ENCODE measurements around the gene MIB1. TPM values are rescaled to one million over a fixed set of nuclear protein-coding genes. Genes with fewer than 3 reads are reported as not detected.
"Not testable (repeated sequence)": the region's sequence is repeated elsewhere in the genome, so short reads cannot be mapped to it uniquely, and the experiment has no call there.

MIB1 gene
- total RNA-seq, 1 experiment from 2014 or later, result 56.1 TPM

DNA sequence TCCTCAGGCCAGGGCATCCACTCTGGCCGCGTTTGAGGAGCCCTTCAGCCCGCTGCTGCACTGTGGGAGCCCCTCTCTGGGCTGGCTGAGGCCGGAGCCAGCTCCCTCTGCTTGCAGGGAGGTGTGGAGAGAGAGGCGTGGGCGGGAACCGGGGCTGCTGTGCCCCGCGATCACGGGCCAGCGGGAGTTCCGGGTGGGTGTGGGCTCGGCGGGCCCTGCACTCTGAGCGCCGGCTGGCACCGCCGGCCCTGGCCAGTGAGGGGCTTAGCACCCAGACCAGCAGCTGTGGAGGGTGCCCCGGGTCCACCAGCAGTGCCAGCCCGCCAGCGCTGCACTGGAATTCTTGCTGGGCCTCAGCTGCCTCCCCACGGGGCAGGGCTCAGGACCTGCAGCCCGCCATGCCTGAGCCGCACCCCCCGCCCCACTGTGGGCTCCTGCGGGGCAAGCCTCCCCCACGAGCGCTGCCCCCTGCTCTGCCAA is 34.2 kb upstream of the MIB1 start (continued):
- TF ChIP-seq, protein P1, sequence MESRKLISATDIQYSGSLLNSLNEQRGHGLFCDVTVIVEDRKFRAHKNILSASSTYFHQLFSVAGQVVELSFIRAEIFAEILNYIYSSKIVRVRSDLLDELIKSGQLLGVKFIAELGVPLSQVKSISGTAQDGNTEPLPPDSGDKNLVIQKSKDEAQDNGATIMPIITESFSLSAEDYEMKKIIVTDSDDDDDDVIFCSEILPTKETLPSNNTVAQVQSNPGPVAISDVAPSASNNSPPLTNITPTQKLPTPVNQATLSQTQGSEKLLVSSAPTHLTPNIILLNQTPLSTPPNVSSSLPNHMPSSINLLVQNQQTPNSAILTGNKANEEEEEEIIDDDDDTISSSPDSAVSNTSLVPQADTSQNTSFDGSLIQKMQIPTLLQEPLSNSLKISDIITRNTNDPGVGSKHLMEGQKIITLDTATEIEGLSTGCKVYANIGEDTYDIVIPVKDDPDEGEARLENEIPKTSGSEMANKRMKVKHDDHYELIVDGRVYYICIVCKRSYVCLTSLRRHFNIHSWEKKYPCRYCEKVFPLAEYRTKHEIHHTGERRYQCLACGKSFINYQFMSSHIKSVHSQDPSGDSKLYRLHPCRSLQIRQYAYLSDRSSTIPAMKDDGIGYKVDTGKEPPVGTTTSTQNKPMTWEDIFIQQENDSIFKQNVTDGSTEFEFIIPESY (IDR thresholded peaks at IDR 0.05; ENCODE audit: extremely low read depth, insufficient replicate concordance, low read length), result no peak
- TF ChIP-seq EZH2phosphoT487 (IDR thresholded peaks at IDR 0.05; ENCODE audit: borderline replicate concordance), result no peak
- no peak for TF ChIP-seq EZH2 (IDR thresholded peaks at IDR 0.05)
- no peak for TF ChIP-seq SRF (IDR thresholded peaks at IDR 0.05; ENCODE audit: low read depth)
- no peak for TF ChIP-seq SIN3A (IDR thresholded peaks at IDR 0.05; ENCODE audit: low read depth)
- no peak for TF ChIP-seq RAD21 (IDR thresholded peaks at IDR 0.05; ENCODE audit: low read depth)

DNA sequence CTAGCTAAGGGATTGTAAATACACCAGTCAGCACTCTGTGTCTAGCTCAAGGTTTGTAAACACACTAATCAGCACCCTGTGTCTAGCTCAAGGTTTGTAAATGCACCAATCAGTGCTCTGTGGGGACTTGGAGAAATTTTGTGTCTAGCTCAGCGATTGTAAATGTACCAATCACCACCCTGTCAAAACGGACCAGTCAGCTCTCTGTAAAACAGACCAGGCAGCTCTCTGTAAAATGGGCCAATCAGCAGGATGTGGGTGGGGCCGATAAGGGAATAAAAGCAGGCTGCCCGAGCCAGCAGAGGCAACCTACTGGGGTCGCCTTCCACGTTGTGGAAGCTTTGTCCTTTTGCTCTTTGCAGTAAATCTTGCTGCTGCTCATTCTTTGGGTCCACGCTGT is 33.5 kb upstream of the MIB1 start:
- H2AFZ ChIP-seq (ENCODE audit: low read depth, low read length, poor library complexity, severe bottlenecking); RAD21 ChIA-PET (ENCODE audit: low non-redundant PET in 1 of 2, low total read pairs in 2 of 2, uncharacterized antibody in 2 of 2, unreplicated experiment in 2 of 2); H4K20me1 ChIP-seq (ENCODE audit: insufficient read depth); DNase-seq (ENCODE audit: low read depth, low spot score); H3K36me3 ChIP-seq (ENCODE audit: control insufficient read depth in 1 of 2, insufficient read depth in 2 of 2, low read length in 2 of 2); ATAC-seq; BruUV-seq (replicated peaks); H3K9me2 ChIP-seq (ENCODE audit: insufficient read depth); H3K27me3 ChIP-seq (ENCODE audit: insufficient read depth, low read length); H3K4me3 ChIP-seq (replicated peaks in 1 of 2; ENCODE audit: low read depth in 1 of 2, low read length in 2 of 2); H3K4me2 ChIP-seq (ENCODE audit: low read length); H3K9me3 ChIP-seq (ENCODE audit: control insufficient read depth in 1 of 2, insufficient read depth in 1 of 2, low read depth in 1 of 2, low read length in 2 of 2); CTCF ChIA-PET; intact Hi-C loops (cut with micrococcal nuclease); H3K9ac ChIP-seq (ENCODE audit: low read length); H3K27ac ChIP-seq (ENCODE audit: low read depth, low read length): not testable (repeated sequence)
- peaks cover 11 to 16% of the 10 kb centered on the region in 2 experiments; a peak in 3 of 4 replicates for H3K4me1 ChIP-seq (ENCODE audit: control insufficient read depth in 1 of 2, insufficient read depth in 2 of 2, low read length in 2 of 2)
- POLR2A ChIA-PET, result interaction anchor here (0.6 to 1.0 kb wide), 2 partner anchors 9 to 42 kb away, joined by 3 read pairs; no protein-coding TSS in a partner anchor
- H3K79me2 ChIP-seq (ENCODE audit: insufficient read depth, low read length), result peaks cover 19% of the 10 kb centered on the region

Measured in HCT116 (cell line).